ENCODE measurements around the gene KLHL13. TPM values are rescaled to one million over a fixed set of nuclear protein-coding genes. Genes with fewer than 3 reads are reported as not detected.

Gene KLHL13
- total and polyA plus RNA-seq, 2 of the 8 experiments (the other 6 are each of a cell fraction or from before 2014, with no cell fraction given) = 6.4 to 12.8 TPM

DNA sequence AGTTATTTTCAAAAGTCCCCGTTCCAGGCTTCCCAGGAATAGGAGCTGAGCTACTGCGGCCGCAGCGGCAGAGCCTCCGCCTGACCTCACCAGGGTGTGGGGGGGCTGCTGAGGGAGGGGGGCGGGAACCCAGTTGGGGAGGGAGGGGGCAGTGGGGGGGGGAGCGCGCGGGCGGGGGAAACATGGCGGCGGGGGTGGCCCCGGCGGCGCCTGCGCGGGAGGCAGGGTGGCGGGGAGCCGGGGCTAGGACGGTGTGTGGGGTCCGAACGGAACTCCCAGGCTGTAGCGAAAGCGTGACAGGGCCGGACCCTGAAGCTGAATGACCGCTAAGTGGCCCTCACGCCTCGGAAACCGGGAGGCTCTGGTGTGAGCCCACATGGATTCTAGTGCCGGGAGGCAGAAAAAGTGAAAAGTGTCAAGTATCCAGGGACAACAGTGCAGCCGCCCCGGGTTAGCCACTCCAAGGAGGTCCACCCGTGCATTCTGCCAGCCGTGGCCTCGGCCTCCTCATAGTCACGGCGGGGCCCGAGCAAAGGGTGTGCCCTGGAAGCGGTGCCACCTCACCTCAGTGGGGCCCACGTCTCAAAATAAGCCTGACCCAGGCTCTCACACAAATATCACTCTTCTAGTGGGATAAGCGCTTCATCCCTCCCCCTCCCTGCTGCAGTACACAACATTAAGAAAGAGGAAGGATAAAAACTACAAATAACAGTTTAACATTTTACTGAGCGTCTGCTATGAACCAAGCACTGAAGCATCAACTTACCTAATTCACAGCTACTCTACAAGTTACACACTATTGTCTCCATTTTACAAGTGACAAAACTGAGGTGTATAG is at the start of gene KLHL13 (continued):
- TF ChIP-seq YY1 (IDR thresholded peaks at IDR 0.05; ENCODE audit: low read depth, low read length) (0 out of 2 replicates have a peak, but pooled peaks have one; percentile 36), SIN3A (conservative IDR thresholded peaks at IDR 0.05 in 1 of 2, IDR thresholded peaks at IDR 0.05 in 1 of 2; ENCODE audit: low read depth in 1 of 2, low read length in 2 of 2) (0 out of 4 replicates have a peak, but pooled peaks of 1 of the 2 experiments have one; percentile 37), RAD21 (IDR thresholded peaks at IDR 0.05 in 1 of 2, conservative IDR thresholded peaks at IDR 0.05 in 1 of 2; ENCODE audit: low read depth in 2 of 2, low read length in 2 of 2) (peak; percentile 25 to 33; a peak in 3 of 4 replicates)

Measured in H1 (cell line).